Body of pancreas (tissue), 4 donors: ENCODE results near the gene FLYWCH1.
A peak's percentile ranks its signal among the peaks of the same experiment; 100 is the strongest.

ENCODE experiments used
- POLR2A ChIP-seq, 3 donors: fragments of 450-650 bp; IDR thresholded peaks; one replicate each; pipeline ENCODE4 v1.6.1; 2016; ENCODE audit warnings: antibody characterized with exemption in 3 of 3, mild to moderate bottlenecking in 2 of 3
- TF ChIP-seq, protein P1 (sequence below), 7 experiments: fragments of 450-650 bp in 4 of 7; fragments of 200-600 bp in 3 of 7; sonication (generic) in 3 of 7; IDR thresholded peaks; one replicate each; pipeline ENCODE4 v1.5.1; 2016 to 2019; ENCODE audit warnings: antibody characterized with exemption in 7 of 7

DNA sequence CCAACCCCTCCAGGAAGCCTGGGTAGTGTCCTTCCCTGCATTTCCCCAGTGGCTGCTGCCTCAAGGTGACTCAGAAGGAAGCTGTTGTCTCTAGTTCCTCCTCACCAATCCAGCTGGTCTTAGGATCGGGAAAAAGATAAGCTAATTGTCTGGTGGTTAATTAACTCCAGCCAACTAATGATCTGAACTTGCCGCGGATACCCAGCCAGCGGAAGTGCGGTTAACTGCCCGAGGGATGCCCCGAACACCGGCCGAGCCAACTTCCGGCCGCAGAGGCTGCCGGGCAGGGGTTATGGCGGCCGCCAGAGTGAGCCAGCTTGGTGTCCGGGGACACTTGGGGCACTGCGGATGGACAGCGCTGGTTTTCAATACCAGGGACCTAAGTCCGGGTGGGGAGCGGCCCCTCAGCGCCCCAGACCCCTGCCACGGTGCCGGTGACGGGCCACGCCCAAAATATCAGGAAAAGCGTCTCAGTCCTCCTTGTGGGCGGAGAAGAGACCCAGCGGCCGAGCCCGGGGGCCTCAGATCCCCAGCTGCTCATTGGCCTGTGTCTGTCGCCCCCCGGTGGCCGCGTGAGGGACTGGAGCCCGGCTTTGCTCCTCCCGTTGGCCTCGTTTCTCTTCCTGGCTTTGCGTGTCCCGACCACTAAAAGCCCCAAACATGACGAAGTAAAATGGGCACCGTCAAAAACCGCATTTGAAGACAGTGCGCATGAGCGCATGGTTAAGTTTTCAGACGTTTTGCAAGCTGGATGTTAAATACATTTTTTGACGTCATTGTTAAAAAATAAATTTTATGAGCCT lies 43.5 kb upstream of the FLYWCH1 start:
- TF ChIP-seq, protein P1, sequence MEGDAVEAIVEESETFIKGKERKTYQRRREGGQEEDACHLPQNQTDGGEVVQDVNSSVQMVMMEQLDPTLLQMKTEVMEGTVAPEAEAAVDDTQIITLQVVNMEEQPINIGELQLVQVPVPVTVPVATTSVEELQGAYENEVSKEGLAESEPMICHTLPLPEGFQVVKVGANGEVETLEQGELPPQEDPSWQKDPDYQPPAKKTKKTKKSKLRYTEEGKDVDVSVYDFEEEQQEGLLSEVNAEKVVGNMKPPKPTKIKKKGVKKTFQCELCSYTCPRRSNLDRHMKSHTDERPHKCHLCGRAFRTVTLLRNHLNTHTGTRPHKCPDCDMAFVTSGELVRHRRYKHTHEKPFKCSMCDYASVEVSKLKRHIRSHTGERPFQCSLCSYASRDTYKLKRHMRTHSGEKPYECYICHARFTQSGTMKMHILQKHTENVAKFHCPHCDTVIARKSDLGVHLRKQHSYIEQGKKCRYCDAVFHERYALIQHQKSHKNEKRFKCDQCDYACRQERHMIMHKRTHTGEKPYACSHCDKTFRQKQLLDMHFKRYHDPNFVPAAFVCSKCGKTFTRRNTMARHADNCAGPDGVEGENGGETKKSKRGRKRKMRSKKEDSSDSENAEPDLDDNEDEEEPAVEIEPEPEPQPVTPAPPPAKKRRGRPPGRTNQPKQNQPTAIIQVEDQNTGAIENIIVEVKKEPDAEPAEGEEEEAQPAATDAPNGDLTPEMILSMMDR (IDR thresholded peaks at IDR 0.05) = peak; percentile 96 to 98 (median 98)
- peak; percentile 17 to 81 (median 69) for TF ChIP-seq POLR2A (IDR thresholded peaks at IDR 0.05)
